T-helper 2 cell (primary cell): ENCODE measurements around the gene MFSD6.
"Not testable (repeated sequence)": the region's sequence is repeated elsewhere in the genome, so short reads cannot be mapped to it uniquely, and the experiment has no call there.

Experiments used
- DNase-seq, 5 experiments: peaks; one replicate each; pipeline versions ENCODE4 v3.0.0 to v3.0.0-alpha.2; 2012 to 2022

MFSD6 gene

GRCh38 chr2:190405995-190406394 is 2.2 kb upstream of the MFSD6 start:
- no peak for DNase-seq

GRCh38 chr2:190406805-190407204 is 1.4 kb upstream of the MFSD6 start:
- DNase-seq = no peak

GRCh38 chr2:190407246-190407661 is 901 bp upstream of the MFSD6 start:
- peak in 2 of 5 experiments; percentile 41 to 90 for DNase-seq

GRCh38 chr2:190408538-190409271 is 550 bp downstream of the MFSD6 start:
- DNase-seq = peak; percentile 56 to 88 (median 74)

- DNase-seq = peak in 1 of 5 experiments; percentile 30
These were observed 1.5 kb downstream of the MFSD6 start for GRCh38 chr2:190409616-190410015.

GRCh38 chr2:190410166-190410565 is 2.0 kb downstream of the MFSD6 start:
- peak in 1 of 5 experiments; percentile 21 for DNase-seq

GRCh38 chr2:190412966-190413365 is 4.8 kb downstream of the MFSD6 start:
- DNase-seq = no peak

- DNase-seq = no peak
These were observed 5.3 kb downstream of the MFSD6 start for GRCh38 chr2:190413421-190413820.

- no peak for DNase-seq
These were observed 7.1 kb downstream of the MFSD6 start for GRCh38 chr2:190415251-190415650.

- peak in 1 of 5 experiments; percentile 46 for DNase-seq
These were observed 7.9 kb downstream of the MFSD6 start for GRCh38 chr2:190415794-190416775.

- no peak for DNase-seq
These were observed 9.1 kb downstream of the MFSD6 start for GRCh38 chr2:190417045-190417842.

- no peak for DNase-seq
These were observed 10.6 kb downstream of the MFSD6 start for GRCh38 chr2:190418727-190419126.

- no peak for DNase-seq
These were observed 12.6 kb downstream of the MFSD6 start for GRCh38 chr2:190420801-190421200.

GRCh38 chr2:190425221-190425866 is 17.2 kb downstream of the MFSD6 start:
- DNase-seq = no peak

- DNase-seq = no peak
These were observed 17.9 kb downstream of the MFSD6 start for GRCh38 chr2:190425883-190426658.

GRCh38 chr2:190430866-190431265 is 22.7 kb downstream of the MFSD6 start:
- not testable (repeated sequence) for DNase-seq

- DNase-seq = no peak
These were observed 23.8 kb downstream of the MFSD6 start for GRCh38 chr2:190431907-190432306.

GRCh38 chr2:190432567-190433231 is 24.5 kb downstream of the MFSD6 start:
- peak in 1 of 5 experiments; percentile 27 for DNase-seq

- DNase-seq = peak in 1 of 5 experiments; percentile 68
These were observed 27.0 kb downstream of the MFSD6 start for GRCh38 chr2:190435031-190435670.

GRCh38 chr2:190436557-190436956 is 28.4 kb downstream of the MFSD6 start:
- DNase-seq = peak in 1 of 5 experiments; percentile 55
